MM.1S (cell line): ENCODE results near the gene HTRA1.

Experiments used
- DNase-seq: peaks from one replicate; pipeline ENCODE4 v3.0.0-alpha.2; 2015
- H2AFZ ChIP-seq: fragments of 300-600 bp; sonication (generic); 2 replicates; pipeline ENCODE4 v1.6.0; 2016; ENCODE audit warnings: antibody characterized with exemption, low read length
- H3F3A ChIP-seq: fragments of 300-600 bp; sonication (generic); 2 replicates; pipeline ENCODE4 v1.6.1; 2016; ENCODE audit warnings: mild to moderate bottlenecking, antibody characterized with exemption, low read length, moderate library complexity, mixed read lengths; ENCODE audit not compliant: insufficient read depth
- H3K27ac ChIP-seq: fragments of 300-600 bp; sonication (generic); 2 replicates; pipeline ENCODE4 v1.5.1; 2016; ENCODE audit warnings: mild to moderate bottlenecking, low read length
- H3K27me3 ChIP-seq: fragments of 300-600 bp; sonication (generic); replicated peaks from 2 replicates; pipeline ENCODE4 v1.6.0; 2016; ENCODE audit warnings: low read length; ENCODE audit not compliant: insufficient read depth
- H3K36me3 ChIP-seq: fragments of 300-600 bp; sonication (generic); replicated peaks from 2 replicates; pipeline ENCODE4 v1.6.1; 2016; ENCODE audit warnings: mild to moderate bottlenecking, low read length, mixed read lengths; ENCODE audit not compliant: insufficient read depth
- H3K4me1 ChIP-seq: fragments of 300-600 bp; sonication (generic); 2 replicates; pipeline ENCODE4 v1.6.1; 2016; ENCODE audit warnings: low read length, mixed read lengths
- H3K4me2 ChIP-seq: fragments of 300-600 bp; sonication (generic); 2 replicates; pipeline ENCODE4 v1.6.0; 2016; ENCODE audit warnings: low read depth, low read length
- H3K4me3 ChIP-seq: fragments of 300-600 bp; sonication (generic); 2 replicates; pipeline ENCODE4 v1.5.1; 2016; ENCODE audit warnings: low read length, mixed read lengths
- H3K79me2 ChIP-seq: fragments of 300-600 bp; sonication (generic); 2 replicates; pipeline ENCODE4 v1.6.1; 2016; ENCODE audit warnings: mixed run types, low read length, mixed read lengths
- H3K9ac ChIP-seq: fragments of 300-600 bp; sonication (generic); 2 replicates; pipeline ENCODE4 v1.6.1; 2016; ENCODE audit warnings: low read length, mixed read lengths
- H3K9me2 ChIP-seq: fragments of 300-600 bp; sonication (generic); replicated peaks from 2 replicates; pipeline ENCODE4 v1.6.1; 2016; ENCODE audit warnings: mild to moderate bottlenecking, low read length, mixed read lengths; ENCODE audit not compliant: insufficient read depth
- H3K9me3 ChIP-seq: fragments of 300-600 bp; sonication (generic); replicated peaks from 2 replicates; pipeline ENCODE4 v1.6.1; 2016; ENCODE audit warnings: mild to moderate bottlenecking, low read length, mixed read lengths; ENCODE audit not compliant: insufficient read depth
- H4K20me1 ChIP-seq: fragments of 300-600 bp; sonication (generic); 2 replicates; pipeline ENCODE4 v1.6.1; 2016; ENCODE audit warnings: mild to moderate bottlenecking, low read length, moderate library complexity, mixed read lengths; ENCODE audit not compliant: insufficient read depth
- CTCF ChIP-seq: fragments of 300-600 bp; sonication (generic); IDR thresholded peaks from 2 replicates; pipeline ENCODE4 v1.5.1; 2016; ENCODE audit warnings: antibody characterized with exemption, low read length, mixed read lengths
- EZH2 ChIP-seq: fragments of 300-600 bp; sonication (generic); optimal IDR thresholded peaks from 2 replicates; pipeline ENCODE3; 2017; ENCODE audit warnings: low read depth, mild to moderate bottlenecking, antibody characterized with exemption, low read length, mixed read lengths
- EZH2phosphoT487 ChIP-seq: fragments of 300-600 bp; sonication (generic); IDR thresholded peaks from 2 replicates; pipeline ENCODE4 v1.6.1; 2018; ENCODE audit warnings: antibody characterized with exemption, low read length

Gene HTRA1

DNA sequence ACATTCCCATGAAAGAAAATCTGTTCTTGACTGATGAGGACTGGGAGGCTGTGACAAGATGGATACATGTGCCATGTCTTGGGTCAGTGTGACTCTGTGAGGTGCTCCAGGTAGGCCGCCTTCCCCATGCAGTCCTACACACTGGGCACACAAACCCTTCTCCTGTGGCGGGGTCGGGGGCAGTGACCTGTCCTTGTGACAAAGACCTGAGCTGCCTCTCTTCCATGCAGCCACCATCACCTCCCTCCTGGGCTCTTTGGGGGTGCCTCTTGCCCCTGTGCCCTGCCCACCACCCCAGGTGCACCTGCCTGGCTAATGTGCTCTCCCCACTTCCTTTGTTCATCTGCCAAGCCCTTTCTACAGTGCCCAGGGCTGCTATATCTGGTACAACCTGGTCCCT is 63.5 kb downstream of the HTRA1 start:
- Histone ChIP-seq H3K4me2 (no peak overlapping the region), H3K4me3 (no peak overlapping the region), H3F3A (no peaks in the 10 kb centered on the region), H3K9me2 (no peaks in the 10 kb centered on the region), H3K79me2 (no peaks in the 10 kb centered on the region), H2AFZ (no peak overlapping the region), H3K27me3 (no peaks in the 10 kb centered on the region), H3K9ac (no peak overlapping the region), H3K9me3 (no peaks in the 10 kb centered on the region), H4K20me1 (no peaks in the 10 kb centered on the region), H3K27ac (no peak overlapping the region), H3K4me1 (no peaks in the 10 kb centered on the region), H3K36me3 (no peaks in the 10 kb centered on the region)
- TF ChIP-seq CTCF (no peak), EZH2 (no peak), EZH2phosphoT487 (no peak)
- DNase-seq = no peak

DNA sequence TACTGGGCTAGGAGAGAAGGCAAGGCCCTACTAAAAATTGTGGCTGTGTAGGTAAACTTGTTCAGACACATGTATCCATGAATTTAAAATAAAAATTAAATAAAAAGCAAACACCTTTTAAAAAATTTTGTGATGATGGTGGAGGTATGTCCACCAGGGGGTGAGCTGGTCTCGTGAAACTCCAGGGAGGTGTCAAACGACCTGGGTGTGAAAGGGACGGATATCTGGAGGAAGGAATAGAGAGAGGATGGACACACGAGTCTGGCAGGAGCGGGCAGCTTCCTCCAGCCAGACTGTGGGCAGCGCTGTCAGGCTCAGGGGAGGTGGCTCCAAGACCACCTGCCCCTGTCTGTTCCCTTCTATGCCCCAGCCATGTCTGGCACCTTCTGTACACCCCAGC is 64.4 kb downstream of the HTRA1 start:
- no peak for DNase-seq
- Histone ChIP-seq H3K79me2 (no peaks in the 10 kb centered on the region), H3K9me3 (no peaks in the 10 kb centered on the region), H3K4me2 (no peak overlapping the region), H3K27me3 (no peaks in the 10 kb centered on the region), H3K27ac (no peak overlapping the region), H3K36me3 (no peaks in the 10 kb centered on the region), H3K9ac (no peak overlapping the region), H3K4me3 (no peak overlapping the region), H3K4me1 (no peaks in the 10 kb centered on the region), H4K20me1 (no peaks in the 10 kb centered on the region), H3K9me2 (no peaks in the 10 kb centered on the region), H2AFZ (no peak overlapping the region), H3F3A (no peaks in the 10 kb centered on the region)
- no peak for TF ChIP-seq EZH2
- TF ChIP-seq CTCF = no peak
- TF ChIP-seq EZH2phosphoT487 = no peak

DNA sequence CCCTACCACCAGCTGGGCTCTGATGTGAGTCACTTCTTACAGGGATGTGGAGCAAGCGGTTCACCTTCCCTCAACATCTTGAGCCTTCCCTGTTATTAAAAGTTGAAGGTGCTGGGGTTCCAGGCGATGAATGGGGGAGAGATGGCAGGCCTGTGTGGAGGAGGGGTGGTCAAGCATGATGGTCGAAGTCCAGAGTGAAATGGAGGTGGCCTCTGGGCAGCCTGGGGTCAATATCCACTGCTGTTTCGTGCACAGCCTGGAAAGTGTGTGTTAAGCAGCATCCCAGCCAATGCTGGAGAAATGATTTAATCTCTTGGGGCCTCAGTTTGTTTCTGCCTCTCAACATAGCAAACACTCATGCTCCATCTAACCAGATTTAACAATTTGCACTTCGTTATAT is 65.5 kb downstream of the HTRA1 start:
- Histone ChIP-seq H3K9ac (no peak overlapping the region), H3K9me3 (no peaks in the 10 kb centered on the region), H3K9me2 (no peaks in the 10 kb centered on the region), H2AFZ (no peak overlapping the region), H3K36me3 (no peaks in the 10 kb centered on the region), H3K79me2 (no peaks in the 10 kb centered on the region), H3K27ac (no peak overlapping the region), H3K4me2 (no peak overlapping the region), H3K4me1 (no peaks in the 10 kb centered on the region), H4K20me1 (no peaks in the 10 kb centered on the region), H3K4me3 (no peak overlapping the region), H3F3A (no peaks in the 10 kb centered on the region), H3K27me3 (no peaks in the 10 kb centered on the region)
- no peak for TF ChIP-seq EZH2
- TF ChIP-seq CTCF = no peak
- no peak for TF ChIP-seq EZH2phosphoT487
- DNase-seq = no peak

- no peaks in the 10 kb centered on the region for H3K9me3 ChIP-seq
- H3K9me2 ChIP-seq = no peaks in the 10 kb centered on the region
- no peaks in the 10 kb centered on the region for H3K79me2 ChIP-seq
- H3K36me3 ChIP-seq = no peaks in the 10 kb centered on the region
- H2AFZ ChIP-seq = no peak overlapping the region
- no peaks in the 10 kb centered on the region for H3F3A ChIP-seq
- no peak overlapping the region for H3K4me3 ChIP-seq
- no peak overlapping the region for H3K4me2 ChIP-seq
- no peaks in the 10 kb centered on the region for H4K20me1 ChIP-seq
- no peaks in the 10 kb centered on the region for H3K4me1 ChIP-seq
- TF ChIP-seq EZH2phosphoT487 = no peak
- TF ChIP-seq CTCF = no peak
- no peak for TF ChIP-seq EZH2
- no peaks in the 10 kb centered on the region for H3K27me3 ChIP-seq
- H3K9ac ChIP-seq = no peak overlapping the region
- no peak for DNase-seq
- no peak overlapping the region for H3K27ac ChIP-seq
These were observed 68.8 kb downstream of the HTRA1 start for GRCh38 chr10:122530177-122530576.
